Kidney epithelial cell (primary cell): ENCODE data around the gene KCNG2. TPM values are rescaled to one million over a fixed set of nuclear protein-coding genes. Genes with fewer than 3 reads are reported as not detected.

Experiments
- DNase-seq: peaks from one replicate; pipeline ENCODE4 v3.0.0-alpha.2; 2010; ENCODE audit warnings: low read depth
- H3K27me3 ChIP-seq: 2 replicates; pipeline ENCODE4 v1.6.0; 2011; ENCODE audit warnings: low read length; ENCODE audit not compliant: control insufficient read depth, insufficient read depth
- H3K36me3 ChIP-seq: 2 replicates; pipeline ENCODE4 v1.5.1; 2011; ENCODE audit warnings: low read length; ENCODE audit not compliant: control insufficient read depth, insufficient read depth
- H3K4me3 ChIP-seq: 2 replicates; pipeline ENCODE4 v1.5.1; 2011; ENCODE audit warnings: low read depth, mild to moderate bottlenecking, control low read depth, low read length
- CTCF ChIP-seq: IDR thresholded peaks from 2 replicates; pipeline ENCODE4 v1.5.1; 2011; ENCODE audit warnings: mild to moderate bottlenecking, moderate library complexity, low read length, control low read depth, inconsistent platforms; ENCODE audit not compliant: insufficient read depth, poor library complexity, severe bottlenecking
- total RNA-seq: library from RNA; depleted of rRNA; stranded (reverse); fragments of >200 nt; gene quantifications from 2 replicates; pipeline ENCODE4 v1.2.3, GENCODE V29; 2015

KCNG2 gene
- total RNA-seq, 1 donor from 2014 or later, result not detected

GRCh38 chr18:79919089-79919488 lies 121.4 kb downstream of the KCNG2 start:
- H3K4me3 ChIP-seq, result no peak overlapping the region
- no peak for TF ChIP-seq CTCF
- H3K27me3 ChIP-seq, result no peaks in the 10 kb centered on the region
- no peak for DNase-seq
- no peaks in the 10 kb centered on the region for H3K36me3 ChIP-seq

GRCh38 chr18:79921984-79922965 lies 124.5 kb downstream of the KCNG2 start:
- no peak for TF ChIP-seq CTCF
- Histone ChIP-seq H3K4me3 (no peak overlapping the region), H3K36me3 (no peaks in the 10 kb centered on the region), H3K27me3 (no peaks in the 10 kb centered on the region)
- no peak for DNase-seq

GRCh38 chr18:79922971-79923411 lies 125.3 kb downstream of the KCNG2 start:
- H3K27me3 ChIP-seq, result no peaks in the 10 kb centered on the region
- TF ChIP-seq CTCF, result no peak
- no peak overlapping the region for H3K4me3 ChIP-seq
- no peak for DNase-seq
- no peaks in the 10 kb centered on the region for H3K36me3 ChIP-seq

GRCh38 chr18:79923896-79924585 lies 126.3 kb downstream of the KCNG2 start:
- DNase-seq, result no peak
- Histone ChIP-seq H3K36me3 (no peaks in the 10 kb centered on the region), H3K27me3 (no peaks in the 10 kb centered on the region), H3K4me3 (no peak overlapping the region)
- no peak for TF ChIP-seq CTCF

- no peak for TF ChIP-seq CTCF
- H3K27me3 ChIP-seq, result no peaks in the 10 kb centered on the region
Measured at GRCh38 chr18:79924814-79925731, 127.3 kb downstream of the KCNG2 start.

More at GRCh38 chr18:79924814-79925731, 127.3 kb downstream of the KCNG2 start:
- H3K36me3 ChIP-seq, result no peaks in the 10 kb centered on the region
- DNase-seq, result no peak
- no peak overlapping the region for H3K4me3 ChIP-seq
